Adipocyte (in vitro differentiated cells): ENCODE measurements around the gene RBMS3.
"Not testable (repeated sequence)": the region's sequence is repeated elsewhere in the genome, so short reads cannot be mapped to it uniquely, and the experiment has no call there.

Experiments used
- DNase-seq: peaks from one replicate; pipeline ENCODE4 v3.0.0-alpha.2; 2015; ENCODE audit warnings: low read depth
- H3K27me3 ChIP-seq: replicated peaks from 2 replicates; pipeline ENCODE4 v1.7.0; 2013; ENCODE audit warnings: mild to moderate bottlenecking, low read length, moderate library complexity; ENCODE audit not compliant: control insufficient read depth, insufficient read depth
- H3K36me3 ChIP-seq: 2 replicates; pipeline ENCODE4 v1.7.0; 2013; ENCODE audit warnings: low read length, mild to moderate bottlenecking, moderate library complexity; ENCODE audit not compliant: control insufficient read depth, insufficient read depth, severe bottlenecking
- H3K4me1 ChIP-seq: 2 replicates; pipeline ENCODE4 v1.7.0; 2013; ENCODE audit warnings: mild to moderate bottlenecking, low read length, moderate library complexity; ENCODE audit not compliant: control insufficient read depth, insufficient read depth
- H3K4me3 ChIP-seq: 2 replicates; pipeline ENCODE4 v1.7.0; 2013; ENCODE audit warnings: mild to moderate bottlenecking, low read length, moderate library complexity
- H3K9ac ChIP-seq: 2 replicates; pipeline ENCODE4 v1.7.0; 2013; ENCODE audit warnings: mild to moderate bottlenecking, low read length, moderate library complexity
- H3K9me3 ChIP-seq: 2 replicates; pipeline ENCODE4 v1.7.0; 2013; ENCODE audit warnings: mild to moderate bottlenecking, low read length, moderate library complexity; ENCODE audit not compliant: control insufficient read depth

The RBMS3 gene

GRCh38 chr3:29775340-29775739 lies 494.5 kb downstream of the RBMS3 start:
- Histone ChIP-seq H3K9ac (no peak overlapping the region), H3K4me1 (peaks cover 3% of the 10 kb centered on the region), H3K4me3 (no peak overlapping the region), H3K9me3 (no peaks in the 10 kb centered on the region), H3K27me3 (no peaks in the 10 kb centered on the region), H3K36me3 (no peaks in the 10 kb centered on the region)
- DNase-seq, result no peak

GRCh38 chr3:29777869-29778268 lies 497.0 kb downstream of the RBMS3 start:
- Histone ChIP-seq H3K4me1 (peaks cover 3% of the 10 kb centered on the region), H3K9me3 (peaks cover 8% of the 10 kb centered on the region), H3K9ac (no peak overlapping the region), H3K4me3 (no peak overlapping the region), H3K27me3 (no peaks in the 10 kb centered on the region), H3K36me3 (peaks cover 9% of the 10 kb centered on the region)
- DNase-seq, result no peak

- H3K9me3 ChIP-seq, result no peaks in the 10 kb centered on the region
- no peaks in the 10 kb centered on the region for H3K27me3 ChIP-seq
- H3K4me1 ChIP-seq, result no peaks in the 10 kb centered on the region
- peaks cover 5% of the 10 kb centered on the region for H3K36me3 ChIP-seq
- no peak overlapping the region for H3K9ac ChIP-seq
- DNase-seq, result peak; percentile 29
- H3K4me3 ChIP-seq, result no peak overlapping the region
Measured at GRCh38 chr3:29789686-29790085, 508.8 kb downstream of the RBMS3 start.

- Histone ChIP-seq H3K4me3 (no peak overlapping the region), H3K9ac (no peak overlapping the region), H3K27me3 (no peaks in the 10 kb centered on the region), H3K4me1 (no peaks in the 10 kb centered on the region), H3K9me3 (no peaks in the 10 kb centered on the region), H3K36me3 (peaks cover 6% of the 10 kb centered on the region)
- DNase-seq, result no peak
Measured at GRCh38 chr3:29796808-29797207, 515.9 kb downstream of the RBMS3 start.

- no peaks in the 10 kb centered on the region for H3K27me3 ChIP-seq
- no peak overlapping the region for H3K4me3 ChIP-seq
- H3K9ac ChIP-seq, result no peak overlapping the region
- no peaks in the 10 kb centered on the region for H3K36me3 ChIP-seq
- H3K9me3 ChIP-seq, result no peaks in the 10 kb centered on the region
- no peaks in the 10 kb centered on the region for H3K4me1 ChIP-seq
- no peak for DNase-seq
Measured at GRCh38 chr3:29802057-29802456, 521.2 kb downstream of the RBMS3 start.

- Histone ChIP-seq H3K9me3 (no peaks in the 10 kb centered on the region), H3K36me3 (no peaks in the 10 kb centered on the region), H3K4me1 (peaks cover 6% of the 10 kb centered on the region), H3K9ac (no peak overlapping the region), H3K27me3 (no peaks in the 10 kb centered on the region), H3K4me3 (no peak overlapping the region)
- DNase-seq, result no peak
Measured at GRCh38 chr3:29804044-29804443, 523.2 kb downstream of the RBMS3 start.

GRCh38 chr3:29805757-29806156 lies 524.9 kb downstream of the RBMS3 start:
- peak; percentile 16 for DNase-seq
- H3K36me3 ChIP-seq, result no peaks in the 10 kb centered on the region

GRCh38 chr3:29808324-29808723 lies 527.5 kb downstream of the RBMS3 start:
- not testable (repeated sequence) for DNase-seq, H3K36me3 ChIP-seq, H3K4me3 ChIP-seq, H3K27me3 ChIP-seq, H3K9ac ChIP-seq, H3K9me3 ChIP-seq
- H3K4me1 ChIP-seq, result peaks cover 12% of the 10 kb centered on the region

More at GRCh38 chr3:29805757-29806156, 524.9 kb downstream of the RBMS3 start:
- H3K9me3 ChIP-seq, result no peaks in the 10 kb centered on the region
- H3K9ac ChIP-seq, result no peak overlapping the region
- no peak overlapping the region for H3K4me3 ChIP-seq
- H3K4me1 ChIP-seq, result peaks cover 6% of the 10 kb centered on the region
- H3K27me3 ChIP-seq, result no peaks in the 10 kb centered on the region

GRCh38 chr3:29822071-29822470 lies 541.2 kb downstream of the RBMS3 start:
- Histone ChIP-seq H3K9me3 (no peaks in the 10 kb centered on the region), H3K4me3 (no peak overlapping the region), H3K27me3 (no peaks in the 10 kb centered on the region), H3K9ac (no peak overlapping the region), H3K36me3 (no peaks in the 10 kb centered on the region), H3K4me1 (peaks cover 5% of the 10 kb centered on the region)
- no peak for DNase-seq

GRCh38 chr3:29823233-29823632 lies 542.4 kb downstream of the RBMS3 start:
- Histone ChIP-seq H3K4me3 (no peak overlapping the region), H3K4me1 (peaks cover 5% of the 10 kb centered on the region), H3K9ac (no peak overlapping the region), H3K9me3 (no peaks in the 10 kb centered on the region), H3K27me3 (no peaks in the 10 kb centered on the region), H3K36me3 (no peaks in the 10 kb centered on the region)
- no peak for DNase-seq

- Histone ChIP-seq H3K9ac (no peak overlapping the region), H3K27me3 (no peaks in the 10 kb centered on the region), H3K4me1 (peaks cover 8% of the 10 kb centered on the region), H3K36me3 (no peaks in the 10 kb centered on the region), H3K9me3 (no peaks in the 10 kb centered on the region), H3K4me3 (no peak overlapping the region)
- DNase-seq, result no peak
Measured at GRCh38 chr3:29826712-29827111, 545.8 kb downstream of the RBMS3 start.

GRCh38 chr3:29827756-29828155 lies 546.9 kb downstream of the RBMS3 start:
- H3K27me3 ChIP-seq, result no peaks in the 10 kb centered on the region
- H3K4me3 ChIP-seq, result no peak overlapping the region
- H3K9ac ChIP-seq, result no peak overlapping the region
- no peaks in the 10 kb centered on the region for H3K36me3 ChIP-seq
- DNase-seq, result no peak
- H3K4me1 ChIP-seq, result peaks cover 3% of the 10 kb centered on the region
- no peaks in the 10 kb centered on the region for H3K9me3 ChIP-seq
